ENCODE measurements around the gene ERMAP.

ERMAP gene

DNA sequence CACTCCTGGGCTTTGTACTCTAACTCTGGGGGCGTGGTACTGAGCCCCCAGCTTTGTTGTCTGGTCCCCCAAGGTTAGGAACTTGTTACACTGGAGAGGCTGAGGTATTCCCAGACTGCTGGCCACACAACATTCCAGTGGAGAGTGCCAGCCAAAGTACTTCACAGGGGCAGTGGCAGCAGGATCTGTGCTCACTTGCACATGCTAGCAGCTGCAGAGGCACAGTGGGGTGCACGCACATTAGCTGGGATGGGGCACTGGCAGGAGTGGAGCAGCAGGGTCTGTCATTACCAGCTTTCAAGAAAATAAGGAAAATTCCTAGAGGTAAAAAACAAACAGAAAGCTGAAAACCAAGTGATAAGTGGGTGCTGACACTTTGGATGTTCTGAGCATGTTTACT lies 60.5 kb downstream of the ERMAP start:
- no peak for DNase-seq

DNA sequence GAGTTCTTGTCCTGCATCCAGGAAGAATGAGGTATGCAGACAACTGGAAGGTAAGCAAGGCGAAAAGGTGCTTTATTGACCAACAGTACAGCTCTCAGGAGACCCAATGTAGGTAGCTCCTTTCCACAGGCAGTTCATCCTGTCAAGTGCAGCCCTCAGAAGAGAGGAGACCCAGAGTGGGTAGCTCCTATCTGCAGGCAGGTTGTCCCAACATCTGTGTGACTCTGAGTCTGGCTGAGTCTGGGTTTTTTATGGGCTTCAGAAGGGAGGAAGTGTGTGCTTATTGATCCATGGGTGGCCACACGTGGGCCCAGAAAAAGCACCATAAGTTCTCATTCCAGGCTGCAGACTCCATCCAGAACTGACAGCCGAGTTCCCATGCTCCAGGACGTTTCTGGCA lies 63.5 kb downstream of the ERMAP start:
- no peak for DNase-seq

- DNase-seq, result no peak
Measured at GRCh38 chr1:42886046-42886739, 69.3 kb downstream of the ERMAP start.

- no peak for DNase-seq
Measured at GRCh38 chr1:42886800-42887199, 69.9 kb downstream of the ERMAP start.

DNA sequence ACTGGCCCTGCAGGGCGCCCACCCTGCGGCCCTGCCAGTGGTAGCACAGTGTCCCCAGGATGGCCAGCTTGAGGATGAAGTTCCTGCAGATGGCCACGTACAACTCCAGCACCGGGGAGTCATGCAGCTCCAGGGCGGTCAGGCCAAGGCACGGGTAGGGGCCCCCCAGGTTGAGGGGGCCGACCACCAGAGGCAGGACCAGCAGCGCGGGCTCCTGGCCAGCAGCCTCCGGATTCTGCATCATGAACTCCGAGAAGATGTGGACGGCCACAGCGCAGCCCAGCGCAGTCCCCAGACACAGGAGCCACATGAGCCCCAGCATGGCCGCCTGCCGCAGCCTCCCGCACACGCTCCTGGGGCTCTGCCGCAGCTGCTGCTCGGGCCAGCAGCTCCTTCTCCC lies 70.4 kb downstream of the ERMAP start:
- DNase-seq, result no peak

DNA sequence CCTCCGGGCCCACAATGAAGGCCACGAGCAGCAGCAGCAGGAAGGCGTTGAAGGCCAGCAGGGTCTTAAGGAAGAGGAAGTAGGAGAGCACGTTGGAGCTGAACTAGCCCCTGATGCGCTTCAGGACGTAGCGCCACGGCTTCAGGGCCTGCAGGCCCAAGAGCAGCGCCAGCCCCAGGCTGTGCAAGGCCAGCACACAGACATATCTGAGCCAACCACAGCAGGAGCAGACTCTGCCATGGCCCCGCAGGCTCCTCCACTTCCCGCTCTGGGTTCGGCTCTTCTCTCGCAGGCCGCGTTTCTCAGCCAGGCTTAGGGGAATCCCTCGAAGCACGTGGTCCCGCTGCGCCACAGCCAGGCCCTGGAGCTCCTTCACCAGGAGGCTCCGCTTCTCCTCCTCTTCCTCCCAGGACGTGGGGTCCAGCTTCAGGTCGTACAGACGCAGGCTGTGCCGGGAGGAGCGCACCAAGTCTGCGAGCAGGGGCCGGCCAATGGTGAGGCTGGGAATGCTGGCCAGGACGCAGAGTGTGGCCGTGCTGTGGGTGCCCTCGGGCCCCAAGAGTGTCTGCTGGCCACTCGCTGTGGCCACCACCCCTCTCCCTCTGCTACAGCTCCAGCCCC lies 71.2 kb downstream of the ERMAP start:
- DNase-seq, result no peak

DNA sequence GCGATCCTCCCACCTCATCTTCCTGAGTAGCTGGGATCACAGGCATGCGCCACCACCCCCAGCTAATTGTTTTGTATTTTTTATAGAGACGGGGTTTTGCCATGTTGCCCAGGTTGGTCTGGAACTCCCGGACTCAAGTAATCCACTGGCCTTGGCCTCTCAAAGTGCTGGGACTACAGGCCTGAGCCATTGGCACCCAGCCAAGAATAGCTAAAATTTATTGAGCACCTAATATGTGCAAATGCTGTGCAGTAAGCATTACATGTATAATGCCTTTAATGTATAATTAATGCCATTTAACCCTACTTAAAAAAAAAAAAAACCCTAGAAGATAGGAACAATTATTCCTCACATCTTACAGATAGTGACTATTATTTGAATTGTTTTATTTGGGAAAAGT lies 72.3 kb downstream of the ERMAP start:
- DNase-seq, result no peak

- no peak for DNase-seq
Measured at GRCh38 chr1:42891465-42892138, 74.7 kb downstream of the ERMAP start.

Data from DMS 273 treated with DMSO at 0.1 percent for 48 hours (cell line).